MM.1S (cell line): ENCODE data around the gene PARVB.

Experiments used
- DNase-seq: peaks from one replicate; pipeline ENCODE4 v3.0.0-alpha.2; 2015
- H2AFZ ChIP-seq: fragments of 300-600 bp; sonication (generic); 2 replicates; pipeline ENCODE4 v1.6.0; 2016; ENCODE audit warnings: antibody characterized with exemption, low read length
- H3F3A ChIP-seq: fragments of 300-600 bp; sonication (generic); 2 replicates; pipeline ENCODE4 v1.6.1; 2016; ENCODE audit warnings: mild to moderate bottlenecking, antibody characterized with exemption, low read length, moderate library complexity, mixed read lengths; ENCODE audit not compliant: insufficient read depth
- H3K27ac ChIP-seq: fragments of 300-600 bp; sonication (generic); 2 replicates; pipeline ENCODE4 v1.5.1; 2016; ENCODE audit warnings: mild to moderate bottlenecking, low read length
- H3K27me3 ChIP-seq: fragments of 300-600 bp; sonication (generic); replicated peaks from 2 replicates; pipeline ENCODE4 v1.6.0; 2016; ENCODE audit warnings: low read length; ENCODE audit not compliant: insufficient read depth
- H3K36me3 ChIP-seq: fragments of 300-600 bp; sonication (generic); replicated peaks from 2 replicates; pipeline ENCODE4 v1.6.1; 2016; ENCODE audit warnings: mild to moderate bottlenecking, low read length, mixed read lengths; ENCODE audit not compliant: insufficient read depth
- H3K4me1 ChIP-seq: fragments of 300-600 bp; sonication (generic); 2 replicates; pipeline ENCODE4 v1.6.1; 2016; ENCODE audit warnings: low read length, mixed read lengths
- H3K4me2 ChIP-seq: fragments of 300-600 bp; sonication (generic); 2 replicates; pipeline ENCODE4 v1.6.0; 2016; ENCODE audit warnings: low read depth, low read length
- H3K4me3 ChIP-seq: fragments of 300-600 bp; sonication (generic); 2 replicates; pipeline ENCODE4 v1.5.1; 2016; ENCODE audit warnings: low read length, mixed read lengths
- H3K79me2 ChIP-seq: fragments of 300-600 bp; sonication (generic); 2 replicates; pipeline ENCODE4 v1.6.1; 2016; ENCODE audit warnings: mixed run types, low read length, mixed read lengths
- H3K9ac ChIP-seq: fragments of 300-600 bp; sonication (generic); 2 replicates; pipeline ENCODE4 v1.6.1; 2016; ENCODE audit warnings: low read length, mixed read lengths
- H3K9me2 ChIP-seq: fragments of 300-600 bp; sonication (generic); replicated peaks from 2 replicates; pipeline ENCODE4 v1.6.1; 2016; ENCODE audit warnings: mild to moderate bottlenecking, low read length, mixed read lengths; ENCODE audit not compliant: insufficient read depth
- H3K9me3 ChIP-seq: fragments of 300-600 bp; sonication (generic); replicated peaks from 2 replicates; pipeline ENCODE4 v1.6.1; 2016; ENCODE audit warnings: mild to moderate bottlenecking, low read length, mixed read lengths; ENCODE audit not compliant: insufficient read depth
- H4K20me1 ChIP-seq: fragments of 300-600 bp; sonication (generic); 2 replicates; pipeline ENCODE4 v1.6.1; 2016; ENCODE audit warnings: mild to moderate bottlenecking, low read length, moderate library complexity, mixed read lengths; ENCODE audit not compliant: insufficient read depth
- EZH2 ChIP-seq: fragments of 300-600 bp; sonication (generic); optimal IDR thresholded peaks from 2 replicates; pipeline ENCODE3; 2017; ENCODE audit warnings: low read depth, mild to moderate bottlenecking, antibody characterized with exemption, low read length, mixed read lengths
- EZH2phosphoT487 ChIP-seq: fragments of 300-600 bp; sonication (generic); IDR thresholded peaks from 2 replicates; pipeline ENCODE4 v1.6.1; 2018; ENCODE audit warnings: antibody characterized with exemption, low read length
- TF ChIP-seq, protein P1 (sequence below): fragments of 300-600 bp; sonication (generic); IDR thresholded peaks from 2 replicates; pipeline ENCODE4 v1.5.1; 2016; ENCODE audit warnings: antibody characterized with exemption, low read length, mixed read lengths

The PARVB gene

DNA sequence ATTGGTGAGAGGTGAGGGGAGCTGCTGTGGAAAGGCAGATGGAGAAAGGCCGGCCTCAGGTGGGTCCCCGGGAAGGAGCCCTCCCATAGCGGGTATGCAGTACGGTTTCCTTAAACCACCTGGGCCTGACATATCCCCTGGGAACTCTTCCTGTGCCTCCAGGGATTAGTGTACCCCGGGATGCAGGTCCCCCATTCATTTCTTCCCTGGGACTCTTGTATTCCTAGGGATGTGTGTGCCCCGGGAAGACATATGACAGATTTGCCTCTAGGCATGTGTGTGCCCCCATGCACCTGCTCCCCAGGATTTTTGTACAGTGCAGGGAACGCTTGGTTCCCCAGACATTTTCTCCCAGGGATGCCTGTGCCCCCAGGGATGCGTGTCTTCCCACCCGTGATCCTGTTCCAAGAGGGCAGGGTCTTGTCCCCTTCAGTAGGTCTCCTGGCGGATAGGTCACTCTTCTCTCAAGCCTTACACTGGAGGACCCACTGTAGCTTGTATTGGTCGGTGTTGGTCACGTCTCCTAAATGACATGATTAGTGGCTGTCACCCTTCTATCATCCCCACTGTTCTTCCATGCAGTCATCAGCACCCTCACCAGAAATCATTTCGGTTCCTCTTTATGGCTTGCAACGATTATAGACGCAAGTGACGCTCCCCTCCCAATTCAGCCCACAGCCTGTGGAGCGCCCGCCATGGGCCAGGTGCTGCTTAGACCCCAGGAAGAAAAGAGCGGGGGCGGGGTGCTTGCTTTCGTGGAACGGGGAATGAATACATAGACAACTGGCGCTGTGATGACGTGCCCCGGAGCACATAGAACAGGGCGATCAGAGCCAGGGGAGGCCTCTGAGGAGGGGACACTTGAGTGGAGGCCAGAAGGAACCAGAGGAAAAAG is 1.3 kb downstream of the PARVB start:
- Histone ChIP-seq H3K4me2 (peak overlapping the region; percentile 100), H3F3A (peaks cover 28% of the 10 kb centered on the region), H3K36me3 (no peaks in the 10 kb centered on the region), H3K79me2 (peaks cover 71% of the 10 kb centered on the region), H3K27ac (peak overlapping the region; percentile 98), H2AFZ (peak overlapping the region; percentile 32; the same call in 1 of the 2 replicates), H3K9me3 (no peaks in the 10 kb centered on the region), H3K9me2 (no peaks in the 10 kb centered on the region), H3K9ac (peak overlapping the region; percentile 94), H3K4me1 (peaks cover 10% of the 10 kb centered on the region; the same call in 1 of the 2 replicates), H4K20me1 (no peaks in the 10 kb centered on the region), H3K27me3 (no peaks in the 10 kb centered on the region), H3K4me3 (peak overlapping the region; percentile 87)
- DNase-seq, result peak; percentile 60
- TF ChIP-seq, protein P1, sequence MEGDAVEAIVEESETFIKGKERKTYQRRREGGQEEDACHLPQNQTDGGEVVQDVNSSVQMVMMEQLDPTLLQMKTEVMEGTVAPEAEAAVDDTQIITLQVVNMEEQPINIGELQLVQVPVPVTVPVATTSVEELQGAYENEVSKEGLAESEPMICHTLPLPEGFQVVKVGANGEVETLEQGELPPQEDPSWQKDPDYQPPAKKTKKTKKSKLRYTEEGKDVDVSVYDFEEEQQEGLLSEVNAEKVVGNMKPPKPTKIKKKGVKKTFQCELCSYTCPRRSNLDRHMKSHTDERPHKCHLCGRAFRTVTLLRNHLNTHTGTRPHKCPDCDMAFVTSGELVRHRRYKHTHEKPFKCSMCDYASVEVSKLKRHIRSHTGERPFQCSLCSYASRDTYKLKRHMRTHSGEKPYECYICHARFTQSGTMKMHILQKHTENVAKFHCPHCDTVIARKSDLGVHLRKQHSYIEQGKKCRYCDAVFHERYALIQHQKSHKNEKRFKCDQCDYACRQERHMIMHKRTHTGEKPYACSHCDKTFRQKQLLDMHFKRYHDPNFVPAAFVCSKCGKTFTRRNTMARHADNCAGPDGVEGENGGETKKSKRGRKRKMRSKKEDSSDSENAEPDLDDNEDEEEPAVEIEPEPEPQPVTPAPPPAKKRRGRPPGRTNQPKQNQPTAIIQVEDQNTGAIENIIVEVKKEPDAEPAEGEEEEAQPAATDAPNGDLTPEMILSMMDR, result no peak
- no peak for TF ChIP-seq EZH2phosphoT487
- no peak for TF ChIP-seq EZH2

GRCh38 chr22:44026066-44026629 is 2.0 kb downstream of the PARVB start:
- Histone ChIP-seq H3K27ac (peak overlapping the region; percentile 98), H3K4me2 (peak overlapping the region; percentile 100), H4K20me1 (no peaks in the 10 kb centered on the region), H3F3A (peaks cover 28% of the 10 kb centered on the region), H3K4me3 (peak overlapping the region; percentile 87), H3K36me3 (0 out of 2 replicates have a peak, but pooled peaks cover under 1% of the 10 kb centered on the region), H3K9ac (peak overlapping the region; percentile 94), H3K27me3 (no peaks in the 10 kb centered on the region), H2AFZ (peak overlapping the region; percentile 30), H3K9me3 (no peaks in the 10 kb centered on the region), H3K4me1 (peaks cover 10% of the 10 kb centered on the region; the same call in 1 of the 2 replicates), H3K79me2 (peaks cover 78% of the 10 kb centered on the region), H3K9me2 (no peaks in the 10 kb centered on the region)
- TF ChIP-seq EZH2phosphoT487 (no peak), EZH2 (no peak)
- TF ChIP-seq, protein P1, result no peak
- no peak for DNase-seq

DNA sequence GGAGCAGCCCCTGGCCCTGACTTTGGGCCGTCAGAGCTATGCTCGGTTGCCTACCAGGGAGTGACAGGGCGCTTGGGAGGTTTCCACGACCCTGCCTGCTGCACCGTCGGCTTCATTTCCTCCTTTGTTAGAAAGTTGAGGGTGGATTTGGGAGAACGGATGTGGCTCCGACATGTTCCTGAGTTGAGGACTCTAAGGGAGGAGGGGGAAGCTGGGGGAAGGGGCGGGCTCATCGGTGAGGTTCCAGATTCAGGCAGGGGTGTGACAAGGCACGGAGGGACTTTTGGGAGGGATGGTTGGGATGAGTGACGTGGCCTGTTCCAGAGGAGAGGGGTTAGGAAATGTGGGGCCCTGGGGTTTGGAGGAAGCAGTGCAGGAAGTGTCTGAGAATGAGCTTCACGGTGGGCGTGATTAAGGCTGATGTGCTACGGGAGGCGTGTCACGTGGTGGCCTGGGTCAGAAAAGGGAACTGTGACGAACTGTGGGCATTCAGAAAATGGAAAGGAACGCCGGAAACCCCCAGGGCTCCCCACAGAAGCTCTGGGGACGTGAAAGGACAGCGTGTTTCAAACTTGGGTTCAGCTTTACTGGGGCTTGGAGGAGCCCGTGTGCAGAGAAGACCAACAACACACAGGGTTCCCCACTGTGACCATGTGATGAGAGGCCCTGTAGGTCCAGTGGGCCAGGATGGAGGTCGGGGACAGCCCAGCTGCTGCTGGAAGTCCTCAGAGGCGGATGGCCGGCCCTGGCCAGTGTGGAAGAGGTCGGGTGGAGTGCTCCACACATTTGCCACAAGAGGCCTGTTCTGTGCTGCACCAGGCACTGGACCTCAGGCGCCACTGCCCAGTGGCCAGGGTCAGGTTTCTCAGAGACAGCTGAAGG is 2.8 kb downstream of the PARVB start:
- H3K27me3 ChIP-seq, result no peaks in the 10 kb centered on the region
- peaks cover 10% of the 10 kb centered on the region; the same call in 1 of the 2 replicates for H3K4me1 ChIP-seq
- peaks cover 85% of the 10 kb centered on the region for H3K79me2 ChIP-seq
- peak overlapping the region; percentile 77 for H2AFZ ChIP-seq
- H4K20me1 ChIP-seq, result no peaks in the 10 kb centered on the region
- H3K9ac ChIP-seq, result peak overlapping the region; percentile 94
- peak; percentile 87 for DNase-seq
- peak overlapping the region; percentile 100 for H3K4me2 ChIP-seq
- no peaks in the 10 kb centered on the region for H3K9me3 ChIP-seq
- peak overlapping the region; percentile 98 for H3K27ac ChIP-seq
- H3K4me3 ChIP-seq, result peak overlapping the region; percentile 87
- no peaks in the 10 kb centered on the region for H3K9me2 ChIP-seq
- TF ChIP-seq, protein P1, result no peak
- TF ChIP-seq EZH2 (no peak), EZH2phosphoT487 (no peak)
- 0 out of 2 replicates have a peak, but pooled peaks cover 3% of the 10 kb centered on the region for H3K36me3 ChIP-seq
- peaks cover 28% of the 10 kb centered on the region for H3F3A ChIP-seq
